SK-N-SH (cell line): ENCODE measurements around the gene GLTP. TPM values are rescaled to one million over a fixed set of nuclear protein-coding genes. Genes with fewer than 3 reads are reported as not detected.

Experiments
- CTCF ChIA-PET: fragments of 300-600, 350-600 bp; formaldehyde crosslinking; extraction: SDS; loops from one replicate; lab custom pipeline; 2021; lab: Yijun Ruan, JAX
- POLR2A ChIA-PET: fragments of 350-600 bp; sonication (Branson Sonifier 250); formaldehyde crosslinking; extraction: SDS; loops from one replicate; lab custom pipeline; 2020; ENCODE audit warnings: antibody characterized with exemption, inconsistent platforms; lab: Yijun Ruan, JAX
- DNase-seq: peaks from one replicate; pipeline ENCODE4 v3.0.0; 2012
- H2AFZ ChIP-seq: fragments of 200-600 bp; sonication (generic); 2 replicates; pipeline ENCODE4 v1.8.1; 2016; ENCODE audit warnings: antibody characterized with exemption, mild to moderate bottlenecking, low read depth
- H3F3A ChIP-seq: fragments of 200-600 bp; sonication (generic); replicated peaks from 2 replicates; pipeline ENCODE3; 2016; ENCODE audit warnings: antibody characterized with exemption, mild to moderate bottlenecking; ENCODE audit not compliant: insufficient read depth
- H3K27ac ChIP-seq, 2 experiments: fragments of 200-500 bp in 1 of 2; fragments of 200-600 bp in 1 of 2; sonication (Bioruptor generic) in 1 of 2; sonication (generic), shearing (Covaris generic) in 1 of 2; 2 replicates each; pipeline versions ENCODE4 v1.5.1 to v1.6.1; 2014 to 2016; ENCODE audit warnings: low read depth in 2 of 2, inconsistent platforms in 1 of 2, low read length in 1 of 2, mild to moderate bottlenecking in 1 of 2, mixed read lengths in 1 of 2
- H3K27me3 ChIP-seq: fragments of 200-600 bp; sonication (generic), shearing (Covaris generic); 2 replicates; pipeline ENCODE4 v1.6.1; 2016; ENCODE audit warnings: mixed run types; ENCODE audit not compliant: insufficient read depth
- H3K36me3 ChIP-seq, 2 experiments: fragments of 200-500 bp in 1 of 2; fragments of 200-600 bp in 1 of 2; sonication (Bioruptor generic) in 1 of 2; sonication (generic) in 1 of 2; replicated peaks in 1 of 2; 2 replicates each; pipeline versions ENCODE3 to v1.5.1; 2014 to 2016; ENCODE audit warnings: low read length in 1 of 2, mild to moderate bottlenecking in 1 of 2; ENCODE audit not compliant: insufficient read depth in 2 of 2, control insufficient read depth in 1 of 2
- H3K4me1 ChIP-seq, 2 experiments: fragments of 200-500 bp in 1 of 2; fragments of 200-600 bp in 1 of 2; sonication (Bioruptor generic) in 1 of 2; sonication (generic), shearing (Covaris generic) in 1 of 2; 2 replicates each; pipeline versions ENCODE4 v1.5.1 to v1.6.1; 2014 to 2016; ENCODE audit warnings: low read depth in 1 of 2, low read length in 1 of 2, mixed run types in 1 of 2; ENCODE audit not compliant: insufficient read depth in 2 of 2, control insufficient read depth in 1 of 2
- H3K4me2 ChIP-seq: fragments of 200-600 bp; sonication (generic), shearing (Covaris generic); 2 replicates; pipeline ENCODE4 v1.6.1; 2017; ENCODE audit warnings: mixed run types
- H3K4me3 ChIP-seq, 2 experiments: fragments of 200-500 bp in 1 of 2; fragments of 200-600 bp in 1 of 2; sonication (Bioruptor generic) in 1 of 2; sonication (generic), shearing (Covaris generic) in 1 of 2; 2 replicates each; pipeline versions ENCODE4 v1.5.1 to v1.8.1; 2014 to 2016; ENCODE audit warnings: low read depth in 2 of 2, inconsistent platforms in 1 of 2, low read length in 1 of 2, mild to moderate bottlenecking in 1 of 2, mixed read lengths in 1 of 2, moderate library complexity in 1 of 2
- H3K79me2 ChIP-seq: fragments of 200-600 bp; sonication (generic); 2 replicates; pipeline ENCODE4 v1.8.1; 2017; ENCODE audit warnings: mild to moderate bottlenecking; ENCODE audit not compliant: insufficient read depth
- H3K9ac ChIP-seq: fragments of 200-600 bp; sonication (generic); 2 replicates; pipeline ENCODE4 v1.6.1; 2017; ENCODE audit warnings: mixed run types
- H3K9me2 ChIP-seq: fragments of 200-600 bp; sonication (generic); 2 replicates; pipeline ENCODE4 v1.6.1; 2017; ENCODE audit warnings: mixed run types
- H3K9me3 ChIP-seq: fragments of 200-600 bp; sonication (generic); 2 replicates; pipeline ENCODE4 v1.6.1; 2017; ENCODE audit warnings: mixed run types, mild to moderate bottlenecking, moderate library complexity
- H4K20me1 ChIP-seq: fragments of 200-600 bp; sonication (generic); 2 replicates; pipeline ENCODE4 v1.6.1; 2017; ENCODE audit warnings: mild to moderate bottlenecking, mixed run types; ENCODE audit not compliant: insufficient read depth
- ELF1 ChIP-seq: IDR thresholded peaks from 2 replicates; pipeline ENCODE4 v1.4.0; 2012
- EP300 ChIP-seq, 2 experiments: IDR thresholded peaks; 2 replicates each; pipeline versions ENCODE4 v1.4.0 to v1.6.1; 2012; ENCODE audit warnings: borderline replicate concordance in 1 of 2, low read depth in 1 of 2, low read length in 1 of 2
- FOXJ3 ChIP-seq: sonication (generic); formaldehyde crosslinking; IDR thresholded peaks from 2 replicates; pipeline ENCODE4 v1.5.1; 2020; ENCODE audit warnings: mild to moderate bottlenecking, missing genetic modification reagents
- JUND ChIP-seq: IDR thresholded peaks from 2 replicates; pipeline ENCODE4 v1.4.0; 2012
- MEF2A ChIP-seq: IDR thresholded peaks from 2 replicates; pipeline ENCODE4 v1.4.0; 2012; ENCODE audit warnings: low read depth, borderline replicate concordance
- NRF1 ChIP-seq: IDR thresholded peaks from 2 replicates; pipeline ENCODE4 v1.6.1; 2012; ENCODE audit warnings: low read depth, mild to moderate bottlenecking, low read length
- RAD21 ChIP-seq: IDR thresholded peaks from 2 replicates; pipeline ENCODE4 v1.6.1; 2012; ENCODE audit warnings: mild to moderate bottlenecking, low read length
- RCOR1 ChIP-seq: fragments of 150-350 bp; IDR thresholded peaks from 2 replicates; pipeline ENCODE4 v1.6.1; 2017; ENCODE audit warnings: antibody characterized with exemption, low read length
- RXRA ChIP-seq: IDR thresholded peaks from 2 replicates; pipeline ENCODE4 v1.4.0; 2012; ENCODE audit warnings: low read depth, mild to moderate bottlenecking, borderline replicate concordance
- SIN3A ChIP-seq: IDR thresholded peaks from 2 replicates; pipeline ENCODE4 v1.6.1; 2012; ENCODE audit warnings: low read depth, mild to moderate bottlenecking, low read length, moderate library complexity, borderline replicate concordance
- TCF12 ChIP-seq: IDR thresholded peaks from 2 replicates; pipeline ENCODE4 v1.4.0; 2012
- TEAD4 ChIP-seq: IDR thresholded peaks from 2 replicates; pipeline ENCODE4 v1.4.0; 2012; ENCODE audit warnings: mild to moderate bottlenecking, borderline replicate concordance; ENCODE audit not compliant: insufficient read depth
- YY1 ChIP-seq: IDR thresholded peaks from 2 replicates; pipeline ENCODE4 v1.4.0; 2012; ENCODE audit warnings: low read depth, mild to moderate bottlenecking
- WGBS: methylation state at CpG from one replicate; pipeline ENCODE4 v1.1.6; 2017; ENCODE audit warnings: low lambda C conversion rate; 5-methylcytosine and 5-hydroxymethylcytosine counted together
- polyA plus RNA-seq, 3 experiments: library from polyadenylated mRNA; depleted of rRNA; stranded (reverse); fragments of >200 nt; gene quantifications; 2 replicates each; pipeline ENCODE4 v1.2.3, GENCODE V29; 2012
- TF ChIP-seq, protein P1 (sequence below): fragments of 150-350 bp; IDR thresholded peaks from 2 replicates; pipeline ENCODE4 v1.6.1; 2016; ENCODE audit warnings: mild to moderate bottlenecking, low read depth, low read length
- TF ChIP-seq, protein P2 (sequence below): IDR thresholded peaks from 2 replicates; pipeline ENCODE4 v1.4.0; 2012; ENCODE audit warnings: low read depth
- TF ChIP-seq, protein P3 (sequence below): fragments of 200-600 bp; sonication (generic); IDR thresholded peaks from 2 replicates; pipeline ENCODE4 v1.6.1; 2017; ENCODE audit warnings: antibody characterized with exemption, mild to moderate bottlenecking, moderate library complexity

Gene GLTP
- polyA plus RNA-seq, 1 of the 3 experiments (the other 2 are of a cell fraction), result 23.0 TPM

DNA sequence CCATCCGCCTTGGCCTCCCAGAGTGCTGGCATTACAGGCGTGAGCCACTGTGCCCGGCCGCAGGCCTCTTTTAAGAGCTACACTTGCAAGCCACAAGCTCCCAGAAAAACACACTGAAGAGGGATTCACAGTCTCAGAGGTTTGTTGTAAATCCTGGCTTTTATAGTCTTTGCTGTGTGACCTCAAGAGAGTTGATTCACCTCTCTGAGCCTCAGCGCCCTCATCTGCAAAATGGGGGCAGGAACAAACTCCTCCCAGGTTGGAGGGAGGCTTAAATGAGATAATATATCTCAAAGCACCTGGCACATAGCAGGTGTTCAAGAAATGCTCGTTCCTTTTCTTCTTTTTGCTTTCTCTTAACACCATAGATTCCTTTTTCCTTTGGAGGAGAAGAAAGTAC lies 15.8 kb upstream of the GLTP start:
- no peak overlapping the region for H3K27ac ChIP-seq
- H3K9me2 ChIP-seq, result no peaks in the 10 kb centered on the region
- no peak overlapping the region for H2AFZ ChIP-seq
- H4K20me1 ChIP-seq, result no peaks in the 10 kb centered on the region
- no peak for TF ChIP-seq SIN3A
- TF ChIP-seq, protein P1, sequence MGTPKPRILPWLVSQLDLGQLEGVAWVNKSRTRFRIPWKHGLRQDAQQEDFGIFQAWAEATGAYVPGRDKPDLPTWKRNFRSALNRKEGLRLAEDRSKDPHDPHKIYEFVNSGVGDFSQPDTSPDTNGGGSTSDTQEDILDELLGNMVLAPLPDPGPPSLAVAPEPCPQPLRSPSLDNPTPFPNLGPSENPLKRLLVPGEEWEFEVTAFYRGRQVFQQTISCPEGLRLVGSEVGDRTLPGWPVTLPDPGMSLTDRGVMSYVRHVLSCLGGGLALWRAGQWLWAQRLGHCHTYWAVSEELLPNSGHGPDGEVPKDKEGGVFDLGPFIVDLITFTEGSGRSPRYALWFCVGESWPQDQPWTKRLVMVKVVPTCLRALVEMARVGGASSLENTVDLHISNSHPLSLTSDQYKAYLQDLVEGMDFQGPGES, result no peak
- no peak for TF ChIP-seq EP300 (IDR thresholded peaks at IDR 0.05; ENCODE audit: borderline replicate concordance in 1 of 2, low read depth in 1 of 2, low read length in 1 of 2)
- no peak for TF ChIP-seq RAD21
- TF ChIP-seq, protein P2, sequence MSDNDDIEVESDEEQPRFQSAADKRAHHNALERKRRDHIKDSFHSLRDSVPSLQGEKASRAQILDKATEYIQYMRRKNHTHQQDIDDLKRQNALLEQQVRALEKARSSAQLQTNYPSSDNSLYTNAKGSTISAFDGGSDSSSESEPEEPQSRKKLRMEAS, result no peak
- TF ChIP-seq ELF1, result no peak
- no peak for TF ChIP-seq FOXJ3 (CRISPR knock-in tag)
- TF ChIP-seq, protein P3, sequence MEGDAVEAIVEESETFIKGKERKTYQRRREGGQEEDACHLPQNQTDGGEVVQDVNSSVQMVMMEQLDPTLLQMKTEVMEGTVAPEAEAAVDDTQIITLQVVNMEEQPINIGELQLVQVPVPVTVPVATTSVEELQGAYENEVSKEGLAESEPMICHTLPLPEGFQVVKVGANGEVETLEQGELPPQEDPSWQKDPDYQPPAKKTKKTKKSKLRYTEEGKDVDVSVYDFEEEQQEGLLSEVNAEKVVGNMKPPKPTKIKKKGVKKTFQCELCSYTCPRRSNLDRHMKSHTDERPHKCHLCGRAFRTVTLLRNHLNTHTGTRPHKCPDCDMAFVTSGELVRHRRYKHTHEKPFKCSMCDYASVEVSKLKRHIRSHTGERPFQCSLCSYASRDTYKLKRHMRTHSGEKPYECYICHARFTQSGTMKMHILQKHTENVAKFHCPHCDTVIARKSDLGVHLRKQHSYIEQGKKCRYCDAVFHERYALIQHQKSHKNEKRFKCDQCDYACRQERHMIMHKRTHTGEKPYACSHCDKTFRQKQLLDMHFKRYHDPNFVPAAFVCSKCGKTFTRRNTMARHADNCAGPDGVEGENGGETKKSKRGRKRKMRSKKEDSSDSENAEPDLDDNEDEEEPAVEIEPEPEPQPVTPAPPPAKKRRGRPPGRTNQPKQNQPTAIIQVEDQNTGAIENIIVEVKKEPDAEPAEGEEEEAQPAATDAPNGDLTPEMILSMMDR, result no peak
- no peak for TF ChIP-seq YY1
- no peak for TF ChIP-seq MEF2A
- no peak for TF ChIP-seq RXRA
- no peaks in the 10 kb centered on the region for H3K36me3 ChIP-seq
- peaks cover 0 to 9% of the 10 kb centered on the region in 2 experiments; a peak in 1 of 4 replicates for H3K4me1 ChIP-seq
- no peaks in the 10 kb centered on the region for H3K27me3 ChIP-seq
- no peak for DNase-seq
- no peak overlapping the region for H3K4me2 ChIP-seq
- no peak overlapping the region for H3K9ac ChIP-seq
- no peaks in the 10 kb centered on the region for H3K9me3 ChIP-seq
- ChIA-PET CTCF (interaction anchor here (1.1 to 2.5 kb wide), 2 partner anchors 32 to 43 kb away, joined by 3 to 6 read pairs; no protein-coding TSS in a partner anchor), POLR2A (no interaction called here)
- 53% methylated on average over 2 of the region's 6 CpGs for WGBS
- H3K79me2 ChIP-seq, result peaks cover 21% of the 10 kb centered on the region
- peaks cover 2% of the 10 kb centered on the region for H3F3A ChIP-seq
- H3K4me3 ChIP-seq, result no peak overlapping the region

DNA sequence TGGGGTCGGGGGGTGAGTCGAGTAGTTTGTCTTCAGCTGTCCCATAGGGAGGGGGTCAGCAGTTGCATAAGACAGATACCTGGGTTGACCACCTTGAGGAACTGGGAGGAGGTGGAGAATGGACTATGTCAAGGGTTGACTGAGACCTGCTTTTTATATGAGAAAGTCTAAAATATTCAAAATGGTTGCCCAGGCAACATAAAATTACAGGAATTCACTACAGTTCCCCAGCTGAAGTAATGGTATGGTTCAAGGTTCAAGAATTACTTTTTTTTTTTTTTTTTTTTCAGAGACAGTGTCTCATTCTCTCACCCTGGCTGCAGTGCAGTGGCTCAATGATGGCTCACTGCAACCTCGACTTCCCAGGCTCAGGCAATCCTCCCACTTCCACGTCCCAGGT lies 14.6 kb upstream of the GLTP start:
- H3K4me2 ChIP-seq, result no peak overlapping the region
- H3K27me3 ChIP-seq, result no peaks in the 10 kb centered on the region
- TF ChIP-seq JUND, result no peak
- TF ChIP-seq EP300 (IDR thresholded peaks at IDR 0.05; ENCODE audit: borderline replicate concordance in 1 of 2, low read depth in 1 of 2, low read length in 1 of 2), result no peak
- no peak for TF ChIP-seq SIN3A
- TF ChIP-seq NRF1, result no peak
- TF ChIP-seq TCF12, result no peak
- TF ChIP-seq, protein P3, result no peak
- TF ChIP-seq TEAD4, result no peak
- no peak for TF ChIP-seq FOXJ3 (CRISPR knock-in tag)
- TF ChIP-seq RCOR1, result no peak
- no peak for TF ChIP-seq ELF1
- H2AFZ ChIP-seq, result no peak overlapping the region
- H3K9me3 ChIP-seq, result no peaks in the 10 kb centered on the region
- H3K9me2 ChIP-seq, result no peaks in the 10 kb centered on the region
- peaks cover 8% of the 10 kb centered on the region; the same call in 1 of the 2 replicates for H3K79me2 ChIP-seq
- no peak for DNase-seq
- CTCF ChIA-PET, result interaction anchor here (1.1 to 2.5 kb wide), 2 partner anchors 33 to 41 kb away, joined by 3 to 6 read pairs; no protein-coding TSS in a partner anchor
- 27% methylated on average over 4 of the region's 4 CpGs for WGBS
- no peaks in the 10 kb centered on the region for H4K20me1 ChIP-seq
- peaks cover 0 to 3% of the 10 kb centered on the region in 2 experiments; a peak in 1 of 4 replicates for H3K4me1 ChIP-seq
- POLR2A ChIA-PET, result no interaction called here
- no peak overlapping the region for H3K4me3 ChIP-seq
- no peak overlapping the region for H3K9ac ChIP-seq
- peaks cover 5% of the 10 kb centered on the region for H3F3A ChIP-seq
- H3K27ac ChIP-seq, result no peak overlapping the region
- no peaks in the 10 kb centered on the region for H3K36me3 ChIP-seq
